HepG2 (cell line): ENCODE results near the gene CERS6. TPM values are rescaled to one million over a fixed set of nuclear protein-coding genes. Genes with fewer than 3 reads are reported as not detected.
A peak's percentile ranks its signal among the peaks of the same experiment; 100 is the strongest.

Experiments used
- ATAC-seq: fragments of 200-7000 bp; cut with Tn5 transposase; 3 replicates; pipeline ENCODE4 v1.9.1; 2020; ENCODE audit warnings: mild to moderate bottlenecking, moderate library complexity
- BruUV-seq: library from RNA; stranded (reverse); fragments of 400-500 nt; replicated peaks from 2 replicates; lab custom pipeline; 2021; lab: Mats Ljungman, UMichigan
- CTCF ChIA-PET: fragments of 300-600 bp; formaldehyde crosslinking; extraction: SDS; loops from one replicate; lab custom pipeline; 2021; ENCODE audit warnings: low total read pairs, inconsistent platforms, low intra/inter-chr PET ratio; lab: Yijun Ruan, JAX
- POLR2A ChIA-PET: fragments of 350-600 bp; sonication (Branson Sonifier 250); formaldehyde crosslinking; loops from one replicate; lab custom pipeline; 2020; ENCODE audit warnings: antibody characterized with exemption, inconsistent platforms; lab: Yijun Ruan, JAX
- DNase-seq: peaks from one replicate; pipeline ENCODE4 v3.0.0-alpha.2; 2015; ENCODE audit warnings: low spot score
- FAIRE-seq: peaks from 3 replicates; lab custom pipeline; 2011; peaks lifted over from hg19 to GRCh38; lab: Jason Lieb, UNC
- H2AFZ ChIP-seq: one replicate; pipeline ENCODE4 v1.6.1; 2011; ENCODE audit warnings: low read length, inconsistent platforms
- H3K27ac ChIP-seq: fragments of 300-600 bp; 3 replicates; pipeline ENCODE4 v1.8.0; 2011; ENCODE audit warnings: mixed run types, mild to moderate bottlenecking, mixed read lengths, low read length, inconsistent platforms; ENCODE audit not compliant: insufficient read depth; ENCODE audit errors: extremely low read length
- H3K27me3 ChIP-seq, 2 experiments: fragments of 200-600 bp in 1 of 2; 2 replicates in 1 of 2; 3 replicates in 1 of 2; pipeline versions ENCODE4 v1.6.0 to v1.8.0; 2011; ENCODE audit warnings: low read length in 2 of 2, mild to moderate bottlenecking in 2 of 2, moderate library complexity in 2 of 2, inconsistent platforms in 1 of 2; ENCODE audit not compliant: insufficient read depth in 2 of 2, control insufficient read depth in 1 of 2
- H3K36me3 ChIP-seq, 2 experiments: fragments of 200-600 bp in 1 of 2; replicated peaks in 1 of 2; 2 replicates in 1 of 2; 3 replicates in 1 of 2; pipeline versions ENCODE4 v1.5.1 to v1.8.0; 2011; ENCODE audit warnings: low read length in 2 of 2, inconsistent platforms in 1 of 2; ENCODE audit not compliant: insufficient read depth in 2 of 2, control insufficient read depth in 1 of 2
- H3K4me1 ChIP-seq: 2 replicates; pipeline ENCODE4 v1.5.1; 2012; ENCODE audit warnings: low read length, inconsistent platforms; ENCODE audit not compliant: insufficient read depth
- H3K4me2 ChIP-seq: 2 replicates; pipeline ENCODE4 v1.6.0; 2011; ENCODE audit warnings: low read depth, low read length, inconsistent platforms
- H3K4me3 ChIP-seq, 3 experiments: fragments of 200-600 bp in 1 of 3; sonication (generic), shearing (Covaris generic) in 1 of 3; replicated peaks in 1 of 3; 2 replicates each; pipeline ENCODE4 v1.5.1; 2011 to 2016; ENCODE audit warnings: low read length in 3 of 3, inconsistent platforms in 2 of 3, low read depth in 2 of 3, mild to moderate bottlenecking in 2 of 3, control low read depth in 1 of 3, mixed read lengths in 1 of 3; ENCODE audit not compliant: insufficient read depth in 1 of 3
- H3K79me2 ChIP-seq: one replicate; pipeline ENCODE4 v1.6.1; 2011; ENCODE audit warnings: low read length, inconsistent platforms; ENCODE audit not compliant: insufficient read depth
- H3K9ac ChIP-seq: 2 replicates; pipeline ENCODE4 v1.6.0; 2011; ENCODE audit warnings: mild to moderate bottlenecking, low read depth, low read length, inconsistent platforms; ENCODE audit not compliant: insufficient read depth
- H3K9me3 ChIP-seq: 2 replicates; pipeline ENCODE4 v1.5.1; 2012; ENCODE audit warnings: mild to moderate bottlenecking, low read length
- H4K20me1 ChIP-seq: 2 replicates; pipeline ENCODE4 v1.6.0; 2011; ENCODE audit warnings: inconsistent platforms, mild to moderate bottlenecking, low read length, moderate library complexity; ENCODE audit not compliant: insufficient read depth
- DR1 ChIP-seq: sonication (generic); formaldehyde crosslinking; IDR thresholded peaks from 2 replicates; pipeline ENCODE4 v1.8.0; 2021; ENCODE audit warnings: mild to moderate bottlenecking, missing genetic modification reagents, inconsistent platforms
- EED ChIP-seq: sonication (generic); formaldehyde crosslinking; IDR thresholded peaks from 2 replicates; pipeline ENCODE4 v1.5.0; 2020; ENCODE audit warnings: mild to moderate bottlenecking, missing genetic modification reagents
- FOSL2 ChIP-seq: sonication (generic); formaldehyde crosslinking; IDR thresholded peaks from 2 replicates; pipeline ENCODE4 v1.4.0; 2020; ENCODE audit warnings: missing genetic modification reagents
- MAFF ChIP-seq: IDR thresholded peaks from 2 replicates; pipeline ENCODE4 v1.6.1; 2011; ENCODE audit warnings: low read depth, low read length, improper control_type of control experiment
- NR2F2 ChIP-seq: IDR thresholded peaks from 2 replicates; pipeline ENCODE4 v1.6.1; 2012; ENCODE audit warnings: low read depth, inconsistent platforms, borderline replicate concordance
- PLRG1 ChIP-seq: fragments of 450-650 bp; conservative IDR thresholded peaks from 2 replicates; pipeline ENCODE4 v1.6.1; 2016
- PRDM10 ChIP-seq: sonication (generic); formaldehyde crosslinking; IDR thresholded peaks from 2 replicates; pipeline ENCODE4 v1.4.0; 2020; ENCODE audit warnings: low read depth, missing genetic modification reagents
- RBM39 ChIP-seq: fragments of 200-400 bp; formaldehyde crosslinking; IDR thresholded peaks from one replicate; pipeline ENCODE4 v1.6.1; 2018; ENCODE audit warnings: antibody characterized with exemption, mild to moderate bottlenecking, low read depth, low read length; ENCODE audit not compliant: poor library complexity, severe bottlenecking
- RORA ChIP-seq: sonication (generic); formaldehyde crosslinking; IDR thresholded peaks from 2 replicates; pipeline ENCODE4 v1.5.0; 2020; ENCODE audit warnings: mild to moderate bottlenecking, missing genetic modification reagents, moderate library complexity
- ZNF546 ChIP-seq: sonication (generic); formaldehyde crosslinking; conservative IDR thresholded peaks from 2 replicates; pipeline ENCODE4 v1.8.1; 2023; ENCODE audit warnings: mild to moderate bottlenecking, missing genetic modification reagents
- ZNF644 ChIP-seq: IDR thresholded peaks from 2 replicates; pipeline ENCODE4 v1.6.1; 2016; ENCODE audit warnings: low read depth
- ZNF883 ChIP-seq: sonication (generic); formaldehyde crosslinking; IDR thresholded peaks from 2 replicates; pipeline ENCODE4 v1.5.1; 2020; ENCODE audit warnings: mild to moderate bottlenecking, missing genetic modification reagents; ENCODE audit errors: not compliant biosample characterization
- WGBS: methylation state at CpG from one replicate; pipeline ENCODE4 v1.1.6; 2017; ENCODE audit warnings: low lambda C conversion rate; 5-methylcytosine and 5-hydroxymethylcytosine counted together
- in situ Hi-C: cut with HindIII; loops from 2 replicates; pipeline ENCODE4 v1.10.0; 2017; ENCODE audit warnings: low pct_unique_long_range_greater_than_20kb; ENCODE audit not compliant: extremely low pct_ligation_motif_present
- intact Hi-C: fragments of 100-400 bp; cut with micrococcal nuclease; formaldehyde crosslinking; loops from one replicate; pipeline ENCODE4 v1.10.0; 2022; ENCODE audit not compliant: unreplicated experiment
- polyA plus RNA-seq, 8 experiments: library from polyadenylated mRNA; depleted of rRNA in 3 of 8; stranded (reverse) in 7 of 8; unstranded in 1 of 8; fragments of >200 nt; fragmentation: Illumina TruSeq in 4 of 8; extraction: Trizol in 4 of 8; gene quantifications; 2 replicates each; pipeline versions ENCODE4 v1.2.1 to v1.2.3, GENCODE V29; 2011 to 2016; ENCODE audit warnings: low read depth in 4 of 8, missing spikeins in 1 of 8, mixed read lengths in 1 of 8; ENCODE audit not compliant: insufficient read depth in 1 of 8
- total RNA-seq, 5 experiments: library from RNA; depleted of rRNA; stranded (reverse); fragments of >200 nt; fragmentation: Illumina TruSeq; extraction: Trizol; gene quantifications; 2 replicates each; pipeline ENCODE4 v1.2.3, GENCODE V29; 2016; ENCODE audit warnings: low read depth in 1 of 5
- TF ChIP-seq, protein P1 (sequence below): sonication (generic); formaldehyde crosslinking; IDR thresholded peaks from 2 replicates; pipeline ENCODE4 v1.8.0; 2022; ENCODE audit warnings: mild to moderate bottlenecking, missing genetic modification reagents, moderate library complexity
- TF ChIP-seq, protein P2 (sequence below): sonication (generic); formaldehyde crosslinking; IDR thresholded peaks from 2 replicates; pipeline ENCODE4 v1.4.0; 2020; ENCODE audit warnings: missing genetic modification reagents, mild to moderate bottlenecking, borderline replicate concordance

The CERS6 gene
- total and polyA plus RNA-seq, 2 of the 13 experiments (the other 11 are each of a cell fraction or from before 2014, with no cell fraction given), result 10.1 to 20.3 TPM

GRCh38 chr2:168565112-168565511 lies 109.0 kb downstream of the CERS6 start (continued):
- TF ChIP-seq, protein P1, sequence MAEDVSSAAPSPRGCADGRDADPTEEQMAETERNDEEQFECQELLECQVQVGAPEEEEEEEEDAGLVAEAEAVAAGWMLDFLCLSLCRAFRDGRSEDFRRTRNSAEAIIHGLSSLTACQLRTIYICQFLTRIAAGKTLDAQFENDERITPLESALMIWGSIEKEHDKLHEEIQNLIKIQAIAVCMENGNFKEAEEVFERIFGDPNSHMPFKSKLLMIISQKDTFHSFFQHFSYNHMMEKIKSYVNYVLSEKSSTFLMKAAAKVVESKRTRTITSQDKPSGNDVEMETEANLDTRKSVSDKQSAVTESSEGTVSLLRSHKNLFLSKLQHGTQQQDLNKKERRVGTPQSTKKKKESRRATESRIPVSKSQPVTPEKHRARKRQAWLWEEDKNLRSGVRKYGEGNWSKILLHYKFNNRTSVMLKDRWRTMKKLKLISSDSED, result no peak
- TF ChIP-seq NR2F2, result no peak
- TF ChIP-seq, protein P2, sequence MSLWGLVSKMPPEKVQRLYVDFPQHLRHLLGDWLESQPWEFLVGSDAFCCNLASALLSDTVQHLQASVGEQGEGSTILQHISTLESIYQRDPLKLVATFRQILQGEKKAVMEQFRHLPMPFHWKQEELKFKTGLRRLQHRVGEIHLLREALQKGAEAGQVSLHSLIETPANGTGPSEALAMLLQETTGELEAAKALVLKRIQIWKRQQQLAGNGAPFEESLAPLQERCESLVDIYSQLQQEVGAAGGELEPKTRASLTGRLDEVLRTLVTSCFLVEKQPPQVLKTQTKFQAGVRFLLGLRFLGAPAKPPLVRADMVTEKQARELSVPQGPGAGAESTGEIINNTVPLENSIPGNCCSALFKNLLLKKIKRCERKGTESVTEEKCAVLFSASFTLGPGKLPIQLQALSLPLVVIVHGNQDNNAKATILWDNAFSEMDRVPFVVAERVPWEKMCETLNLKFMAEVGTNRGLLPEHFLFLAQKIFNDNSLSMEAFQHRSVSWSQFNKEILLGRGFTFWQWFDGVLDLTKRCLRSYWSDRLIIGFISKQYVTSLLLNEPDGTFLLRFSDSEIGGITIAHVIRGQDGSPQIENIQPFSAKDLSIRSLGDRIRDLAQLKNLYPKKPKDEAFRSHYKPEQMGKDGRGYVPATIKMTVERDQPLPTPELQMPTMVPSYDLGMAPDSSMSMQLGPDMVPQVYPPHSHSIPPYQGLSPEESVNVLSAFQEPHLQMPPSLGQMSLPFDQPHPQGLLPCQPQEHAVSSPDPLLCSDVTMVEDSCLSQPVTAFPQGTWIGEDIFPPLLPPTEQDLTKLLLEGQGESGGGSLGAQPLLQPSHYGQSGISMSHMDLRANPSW (CRISPR knock-in tag), result no peak
- 0 out of 2 replicates have a peak, but pooled peaks have one; percentile 17 for TF ChIP-seq FOSL2 (CRISPR knock-in tag)

GRCh38 chr2:168565512-168565911 lies 109.4 kb downstream of the CERS6 start:
- ChIA-PET CTCF (no interaction called here), POLR2A (no interaction called here)
- in situ Hi-C loops, result no loop called here
- no peaks in the 10 kb centered on the region for H4K20me1 ChIP-seq
- TF ChIP-seq DR1 (CRISPR knock-in tag) (no peak), RBM39 (no peak), EED (CRISPR knock-in tag) (no peak), PRDM10 (CRISPR knock-in tag) (no peak), ZNF546 (CRISPR knock-in tag) (no peak), MAFF (no peak), RORA (CRISPR knock-in tag) (no peak), PLRG1 (no peak), ZNF644 (CRISPR knock-in tag) (no peak), ZNF883 (no peak)
- ATAC-seq (no peak), FAIRE-seq (no peak), DNase-seq (no peak)
- no peaks in the 10 kb centered on the region for H3K4me1 ChIP-seq
- H3K4me2 ChIP-seq, result no peak overlapping the region
- intact Hi-C loops, result no loop called here
- H3K9me3 ChIP-seq, result no peaks in the 10 kb centered on the region
- H3K9ac ChIP-seq, result no peak overlapping the region
- H3K36me3 ChIP-seq, result peaks cover 4 to 27% of the 10 kb centered on the region in 2 experiments
- no peak overlapping the region for H3K27ac ChIP-seq
- no TSS peak for BruUV-seq
- H2AFZ ChIP-seq, result no peak overlapping the region
- H3K4me3 ChIP-seq, result no peak overlapping the region
- no peaks in the 10 kb centered on the region for H3K79me2 ChIP-seq
- H3K27me3 ChIP-seq, result no peaks in the 10 kb centered on the region
- 98% methylated on average over 2 of the region's 2 CpGs for WGBS
